Peyer's patch (tissue), 4 donors: ENCODE results near the gene FPR3.
"Not testable (repeated sequence)": the region's sequence is repeated elsewhere in the genome, so short reads cannot be mapped to it uniquely, and the experiment has no call there.

Experiments
- CTCF ChIP-seq, 6 experiments: fragments of 450-650 bp in 4 of 6; fragments of 200-600 bp in 2 of 6; sonication (generic) in 1 of 6; IDR thresholded peaks; one replicate each; pipeline ENCODE4 v1.5.1; 2017 to 2019; ENCODE audit warnings: antibody characterized with exemption in 6 of 6, mild to moderate bottlenecking in 3 of 6, moderate library complexity in 1 of 6
- POLR2A ChIP-seq, 2 donors: fragments of 450-650 bp; IDR thresholded peaks; one replicate each; pipeline ENCODE4 v1.5.1; 2017; ENCODE audit warnings: antibody characterized with exemption in 2 of 2, mild to moderate bottlenecking in 2 of 2, moderate library complexity in 2 of 2

- TF ChIP-seq CTCF, POLR2A (IDR thresholded peaks at IDR 0.05): not testable (repeated sequence)
Observed at GRCh38 chr19:51804789-51805188, 9.8 kb downstream of the FPR3 start.
